ENCODE measurements around the gene OR2L13. TPM values are rescaled to one million over a fixed set of nuclear protein-coding genes. Genes with fewer than 3 reads are reported as not detected.

The OR2L13 gene
- total RNA-seq, 1 experiment from 2014 or later, result not detected

GRCh38 chr1:248144513-248145198 lies 49.7 kb downstream of the OR2L13 start, which contains the start of gene OR2M5:
TSS of gene OR2M5 (plus strand) at chr1:248145148. CDS start at chr1:248145148, 0 bp downstream.
- H4K20me1 ChIP-seq (ENCODE audit: insufficient read depth), result no peaks in the 10 kb centered on the region
- ChIA-PET POLR2A (no interaction called here), RAD21 (ENCODE audit: low non-redundant PET in 1 of 2, low total read pairs in 2 of 2, uncharacterized antibody in 2 of 2, unreplicated experiment in 2 of 2) (no interaction called here), CTCF (no interaction called here)
- H3K4me3 ChIP-seq (replicated peaks in 1 of 2; ENCODE audit: low read depth in 1 of 2, low read length in 2 of 2), result no peak within 1 kb of the TSS
- H3K4me1 ChIP-seq (ENCODE audit: control insufficient read depth in 1 of 2, insufficient read depth in 2 of 2, low read length in 2 of 2), result no peaks in the 10 kb centered on the region
- BruUV-seq (replicated peaks), result no TSS peak
- no peaks in the 10 kb centered on the region for H3K79me2 ChIP-seq (ENCODE audit: insufficient read depth, low read length)
- H3K4me2 ChIP-seq (ENCODE audit: low read length), result no peak within 1 kb of the TSS
- H3K9me2 ChIP-seq (ENCODE audit: insufficient read depth), result no peaks in the 10 kb centered on the region
- DNase-seq (ENCODE audit: low read depth, low spot score), result no peak
- H2AFZ ChIP-seq (ENCODE audit: low read depth, low read length, poor library complexity, severe bottlenecking), result no peak within 1 kb of the TSS
- intact Hi-C loops (cut with micrococcal nuclease), result no loop called here
- no peak for ATAC-seq
- TF ChIP-seq SIN3A (IDR thresholded peaks at IDR 0.05; ENCODE audit: low read depth), result no peak
- no peak for TF ChIP-seq ZNF274 (IDR thresholded peaks at IDR 0.05; ENCODE audit: low read depth, low read length)
- no peak for TF ChIP-seq ZFX (IDR thresholded peaks at IDR 0.05)
- no peak for TF ChIP-seq REST (IDR thresholded peaks at IDR 0.05; ENCODE audit: low read depth)
- no peak for TF ChIP-seq SRF (IDR thresholded peaks at IDR 0.05; ENCODE audit: low read depth)
- no peak for TF ChIP-seq CEBPB (IDR thresholded peaks at IDR 0.05; ENCODE audit: low read depth)
- TF ChIP-seq CBX3 (IDR thresholded peaks at IDR 0.05; ENCODE audit: low read depth), result no peak
- no peak for TF ChIP-seq EZH2phosphoT487 (IDR thresholded peaks at IDR 0.05; ENCODE audit: borderline replicate concordance)
- no peak for TF ChIP-seq POLR2A (IDR thresholded peaks at IDR 0.05; ENCODE audit: borderline replicate concordance, extremely low read depth, insufficient read depth, insufficient read length)
- TF ChIP-seq TCF7L2 (IDR thresholded peaks at IDR 0.05; ENCODE audit: borderline replicate concordance, extremely low read depth, insufficient read depth, insufficient read length), result no peak
- TF ChIP-seq CTCF (IDR thresholded peaks at IDR 0.05 in 2 of 3, conservative IDR thresholded peaks at IDR 0.05 in 1 of 3; ENCODE audit: borderline replicate concordance in 1 of 3, insufficient read depth in 1 of 3, low read depth in 2 of 3, low read length in 2 of 3), result no peak
- no peak for TF ChIP-seq SP1 (IDR thresholded peaks at IDR 0.05; ENCODE audit: low read depth)
- TF ChIP-seq YY1 (IDR thresholded peaks at IDR 0.05; ENCODE audit: extremely low read depth, insufficient replicate concordance, low read depth, low read length), result no peak
- no peaks in the 10 kb centered on the region for H3K27me3 ChIP-seq (ENCODE audit: insufficient read depth, low read length)
- no peak within 1 kb of the TSS for H3K27ac ChIP-seq (ENCODE audit: low read depth, low read length)
- H3K9ac ChIP-seq (ENCODE audit: low read length), result no peak within 1 kb of the TSS
- H3K9me3 ChIP-seq (ENCODE audit: control insufficient read depth in 1 of 2, insufficient read depth in 1 of 2, low read depth in 1 of 2, low read length in 2 of 2), result peaks cover 0 to 9% of the 10 kb centered on the region in 2 experiments; a peak in 2 of 4 replicates
- H3K36me3 ChIP-seq (ENCODE audit: control insufficient read depth in 1 of 2, insufficient read depth in 2 of 2, low read length in 2 of 2), result no peaks in the 10 kb centered on the region
